ENCODE data around the gene SETD7.

DNA sequence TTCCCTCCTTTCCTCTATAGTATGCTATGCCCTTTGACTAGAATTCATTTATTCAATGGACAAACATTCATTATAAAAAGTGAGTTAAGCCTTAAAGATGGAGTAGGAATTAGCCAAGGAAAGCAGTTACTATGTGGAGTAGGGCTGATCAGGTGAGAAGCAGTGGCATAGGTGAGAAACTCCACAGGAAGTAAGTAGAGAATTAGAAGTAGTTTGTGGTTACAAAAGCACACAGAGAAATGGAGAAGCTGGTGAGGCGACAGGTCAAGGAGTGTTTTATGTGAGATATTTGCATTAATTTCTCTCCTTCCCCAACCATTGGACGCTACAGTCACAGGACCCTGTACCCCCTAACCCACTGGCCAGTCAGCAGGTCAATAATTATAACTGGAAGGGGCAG, 30.6 kb downstream of the SETD7 start:
- no peak for TF ChIP-seq POLR2A (IDR thresholded peaks at IDR 0.05)
- TF ChIP-seq, protein P1, sequence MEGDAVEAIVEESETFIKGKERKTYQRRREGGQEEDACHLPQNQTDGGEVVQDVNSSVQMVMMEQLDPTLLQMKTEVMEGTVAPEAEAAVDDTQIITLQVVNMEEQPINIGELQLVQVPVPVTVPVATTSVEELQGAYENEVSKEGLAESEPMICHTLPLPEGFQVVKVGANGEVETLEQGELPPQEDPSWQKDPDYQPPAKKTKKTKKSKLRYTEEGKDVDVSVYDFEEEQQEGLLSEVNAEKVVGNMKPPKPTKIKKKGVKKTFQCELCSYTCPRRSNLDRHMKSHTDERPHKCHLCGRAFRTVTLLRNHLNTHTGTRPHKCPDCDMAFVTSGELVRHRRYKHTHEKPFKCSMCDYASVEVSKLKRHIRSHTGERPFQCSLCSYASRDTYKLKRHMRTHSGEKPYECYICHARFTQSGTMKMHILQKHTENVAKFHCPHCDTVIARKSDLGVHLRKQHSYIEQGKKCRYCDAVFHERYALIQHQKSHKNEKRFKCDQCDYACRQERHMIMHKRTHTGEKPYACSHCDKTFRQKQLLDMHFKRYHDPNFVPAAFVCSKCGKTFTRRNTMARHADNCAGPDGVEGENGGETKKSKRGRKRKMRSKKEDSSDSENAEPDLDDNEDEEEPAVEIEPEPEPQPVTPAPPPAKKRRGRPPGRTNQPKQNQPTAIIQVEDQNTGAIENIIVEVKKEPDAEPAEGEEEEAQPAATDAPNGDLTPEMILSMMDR (IDR thresholded peaks at IDR 0.05): no peak
